GM12878 (cell line): Measurements from ENCODE around the gene PHACTR1. TPM values are rescaled to one million over a fixed set of nuclear protein-coding genes. Genes with fewer than 3 reads are reported as not detected.

ENCODE experiments used
- ATAC-seq: fragments of 200-7000 bp; cut with Tn5 transposase; 3 replicates; pipeline ENCODE4 v1.9.1; 2020; ENCODE audit warnings: mild to moderate bottlenecking, moderate library complexity
- BruUV-seq: library from RNA; stranded (reverse); fragments of 400-500 nt; replicated peaks from 2 replicates; lab custom pipeline; 2021; lab: Mats Ljungman, UMichigan
- CTCF ChIA-PET: fragments of 300-600 bp; sonication (Branson Sonifier 250); formaldehyde crosslinking; extraction: SDS; loops from one replicate; lab custom pipeline; 2021; ENCODE audit warnings: inconsistent platforms; lab: Yijun Ruan, JAX
- POLR2A ChIA-PET: fragments of 350-600 bp; formaldehyde crosslinking; extraction: SDS; loops from one replicate; lab custom pipeline; 2021; ENCODE audit warnings: inconsistent platforms; lab: Charles Lee
- RAD21 ChIA-PET: fragments of 300-600 bp; sonication (Branson Sonifier 250); formaldehyde crosslinking; loops from one replicate; lab custom pipeline; 2023; ENCODE audit warnings: antibody characterized with exemption; ENCODE audit not compliant: unreplicated experiment; lab: Charles Lee
- SMC1A ChIA-PET: fragments of 300-600 bp; sonication (Branson Sonifier 250); formaldehyde crosslinking; loops from one replicate; lab custom pipeline; 2023; ENCODE audit not compliant: unreplicated experiment, uncharacterized antibody; lab: Charles Lee
- DNase-seq: peaks from one replicate; pipeline ENCODE4 v3.0.0-alpha.2; 2011; ENCODE audit warnings: low read depth, low spot score
- FAIRE-seq: peaks from 3 replicates; lab custom pipeline; 2011; peaks lifted over from hg19 to GRCh38; lab: Jason Lieb, UNC
- H2AFZ ChIP-seq: 2 replicates; pipeline ENCODE4 v1.6.0; 2011; ENCODE audit warnings: low read depth, low read length, control low read depth; ENCODE audit not compliant: control insufficient read depth
- H3K27ac ChIP-seq: 2 replicates; pipeline ENCODE4 v1.5.1; 2011; ENCODE audit warnings: control low read depth; ENCODE audit not compliant: control insufficient read depth, insufficient read depth
- H3K27me3 ChIP-seq, 2 experiments: replicated peaks in 1 of 2; 2 replicates each; pipeline versions ENCODE4 v1.6.0 to v1.6.1; 2011; ENCODE audit warnings: low read length in 1 of 2; ENCODE audit not compliant: control insufficient read depth in 2 of 2, insufficient read depth in 2 of 2
- H3K36me3 ChIP-seq, 2 experiments: 2 replicates each; pipeline ENCODE4 v1.5.1; 2011; ENCODE audit warnings: low read length in 1 of 2; ENCODE audit not compliant: control insufficient read depth in 2 of 2, insufficient read depth in 2 of 2
- H3K4me1 ChIP-seq: 2 replicates; pipeline ENCODE4 v1.6.1; 2011; ENCODE audit warnings: mild to moderate bottlenecking, low read length, moderate library complexity, mixed read lengths; ENCODE audit not compliant: control insufficient read depth, insufficient read depth
- H3K4me2 ChIP-seq: 2 replicates; pipeline ENCODE4 v1.6.0; 2011; ENCODE audit warnings: control low read depth; ENCODE audit not compliant: control insufficient read depth, insufficient read depth
- H3K4me3 ChIP-seq: fragments of 200-600 bp; sonication (generic); 2 replicates; pipeline ENCODE4 v1.5.1; 2016
- H3K79me2 ChIP-seq: 2 replicates; pipeline ENCODE4 v1.6.0; 2011; ENCODE audit warnings: low read length; ENCODE audit not compliant: control insufficient read depth, insufficient read depth
- H3K9ac ChIP-seq: 2 replicates; pipeline ENCODE4 v1.8.0; 2011; ENCODE audit warnings: low read length, control low read depth, mixed read lengths; ENCODE audit not compliant: control insufficient read depth, insufficient read depth
- H3K9me3 ChIP-seq: replicated peaks from 3 replicates; pipeline ENCODE4 v1.5.1; 2011; ENCODE audit warnings: mild to moderate bottlenecking, low read length; ENCODE audit not compliant: control insufficient read depth, insufficient read depth
- H4K20me1 ChIP-seq: 2 replicates; pipeline ENCODE4 v1.6.0; 2011; ENCODE audit not compliant: control insufficient read depth, insufficient read depth
- ATF7 ChIP-seq: fragments of 450-650 bp; IDR thresholded peaks from 2 replicates; pipeline ENCODE4 v1.6.1; 2016; ENCODE audit warnings: low read depth, mild to moderate bottlenecking
- BACH1 ChIP-seq: fragments of 450-650 bp; IDR thresholded peaks from 2 replicates; pipeline ENCODE4 v1.6.1; 2017; ENCODE audit warnings: mild to moderate bottlenecking, borderline replicate concordance
- CHD2 ChIP-seq: IDR thresholded peaks from 2 replicates; pipeline ENCODE4 v1.6.1; 2011; ENCODE audit warnings: low read depth, low read length, improper control_type of control experiment, borderline replicate concordance
- CREB1 ChIP-seq: IDR thresholded peaks from 2 replicates; pipeline ENCODE4 v1.6.1; 2012; ENCODE audit warnings: low read depth, mild to moderate bottlenecking, inconsistent platforms
- CREM ChIP-seq: IDR thresholded peaks from 2 replicates; pipeline ENCODE4 v1.6.1; 2014; ENCODE audit warnings: antibody characterized with exemption, low read depth
- ETV6 ChIP-seq, 2 experiments: fragments of 450-650 bp in 1 of 2; IDR thresholded peaks in 1 of 2; conservative IDR thresholded peaks in 1 of 2; 2 replicates each; pipeline ENCODE4 v1.6.1; 2014; ENCODE audit warnings: antibody characterized with exemption in 1 of 2, borderline replicate concordance in 1 of 2, low read depth in 1 of 2, mild to moderate bottlenecking in 1 of 2, moderate library complexity in 1 of 2
- IKZF2 ChIP-seq, 2 experiments: fragments of 450-650 bp; IDR thresholded peaks; 2 replicates each; pipeline ENCODE4 v1.6.1; 2017; ENCODE audit warnings: mild to moderate bottlenecking in 2 of 2, moderate library complexity in 2 of 2
- IRF3 ChIP-seq: fragments of 450-650 bp; IDR thresholded peaks from 2 replicates; pipeline ENCODE4 v1.6.1; 2014; ENCODE audit warnings: mild to moderate bottlenecking
- JUND ChIP-seq: IDR thresholded peaks from 2 replicates; pipeline ENCODE4 v1.6.1; 2012; ENCODE audit warnings: low read depth, mild to moderate bottlenecking, low read length, improper control_type of control experiment, moderate library complexity
- MYB ChIP-seq: fragments of 150-350 bp; IDR thresholded peaks from 2 replicates; pipeline ENCODE4 v1.6.1; 2014; ENCODE audit warnings: mild to moderate bottlenecking, low read depth, low read length, borderline replicate concordance
- RFX5 ChIP-seq: IDR thresholded peaks from 2 replicates; pipeline ENCODE4 v1.6.1; 2011; ENCODE audit warnings: low read depth, low read length, improper control_type of control experiment
- SIN3A ChIP-seq: IDR thresholded peaks from 2 replicates; pipeline ENCODE4 v1.6.1; 2012; ENCODE audit warnings: low read depth, low read length, improper control_type of control experiment
- SREBF2 ChIP-seq: IDR thresholded peaks from 2 replicates; pipeline ENCODE4 v1.6.1; 2012; ENCODE audit warnings: mild to moderate bottlenecking, low read length
- STAT1 ChIP-seq: fragments of 450-650 bp; conservative IDR thresholded peaks from 2 replicates; pipeline ENCODE4 v1.6.1; 2014; ENCODE audit warnings: antibody characterized with exemption, mild to moderate bottlenecking
- ZNF207 ChIP-seq: fragments of 450-650 bp; IDR thresholded peaks from 2 replicates; pipeline ENCODE4 v1.6.1; 2014; ENCODE audit warnings: antibody characterized with exemption, mild to moderate bottlenecking, borderline replicate concordance
- WGBS: methylation state at CpG from one replicate; pipeline ENCODE4 v1.1.6; 2016; ENCODE audit warnings: low lambda C conversion rate; ENCODE audit not compliant: insufficient replicate concordance, insufficient coverage; ENCODE audit errors: missing lambda C conversion rate; 5-methylcytosine and 5-hydroxymethylcytosine counted together
- in situ Hi-C: fragments of 300-500 bp; cut with MboI; formaldehyde crosslinking; loops from 9 replicates; pipeline ENCODE4 v1.14.3; 2018; ENCODE audit warnings: mixed read lengths
- intact Hi-C: fragments of 100-400 bp; cut with micrococcal nuclease; formaldehyde crosslinking; loops from one replicate; pipeline ENCODE4 v1.14.2; 2022; ENCODE audit not compliant: unreplicated experiment
- polyA plus RNA-seq, 11 experiments: library from polyadenylated mRNA; depleted of rRNA in 4 of 11; unstranded in 6 of 11; stranded (reverse) in 5 of 11; fragments of >200 nt; fragmentation: Nextera tagmentation in 4 of 11; fragmentation: Illumina TruSeq in 1 of 11; extraction: Ambion mirVana in 4 of 11; extraction: Trizol in 1 of 11; gene quantifications; 1 replicate in 1 of 11; 2 replicates in 10 of 11; pipeline versions ENCODE4 v1.2.1 to v1.2.3, GENCODE V29; 2011 to 2016; ENCODE audit warnings: inconsistent platforms in 2 of 11, missing spikeins in 2 of 11, low read depth in 1 of 11
- total RNA-seq, 4 experiments: library from RNA; depleted of rRNA in 3 of 4; stranded (reverse); fragments of >200 nt in 3 of 4; fragmentation: Illumina TruSeq in 1 of 4; extraction: Trizol in 1 of 4; gene quantifications; 2 replicates each; pipeline versions ENCODE4 v1.2.1 to v1.2.3, GENCODE V29; 2013 to 2021
- TF ChIP-seq, protein P1 (sequence below): IDR thresholded peaks from 2 replicates; pipeline ENCODE4 v1.6.1; 2012; ENCODE audit warnings: low read depth, low read length, improper control_type of control experiment
- TF ChIP-seq, protein P2 (sequence below): fragments of 450-650 bp; formaldehyde crosslinking; IDR thresholded peaks from 2 replicates; pipeline ENCODE4 v1.5.0; 2022; ENCODE audit warnings: mild to moderate bottlenecking, missing genetic modification characterization

The PHACTR1 gene
- total and polyA plus RNA-seq, 10 of the 15 experiments (the other 5 are each of a cell fraction or from before 2014, with no cell fraction given): 34.2 to 94.6 (median 62.3) TPM

DNA sequence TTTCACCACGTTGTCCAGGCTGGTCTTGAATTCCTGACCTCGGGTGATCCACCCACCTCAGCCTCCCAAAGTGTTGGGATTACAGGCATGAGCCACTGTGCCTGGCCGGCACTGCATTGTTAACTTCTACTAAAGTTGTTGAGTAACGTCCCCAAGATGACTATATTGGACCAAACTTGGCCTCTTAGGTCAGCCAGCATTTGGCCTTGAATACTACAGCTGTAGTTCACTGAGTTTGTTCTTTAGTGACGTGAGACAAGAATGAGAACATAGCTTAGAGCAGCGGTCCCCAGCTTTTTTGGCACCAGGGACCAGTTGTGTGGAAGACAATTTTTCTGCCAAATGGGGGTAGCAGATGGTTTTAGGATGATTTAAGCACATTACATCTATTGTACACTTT is 374.6 kb downstream of the PHACTR1 start:
- intact Hi-C loops: no loop called here
- no peak for ATAC-seq
- no peak for TF ChIP-seq MYB
- no peak for TF ChIP-seq ETV6 (conservative IDR thresholded peaks at IDR 0.05 in 1 of 2, IDR thresholded peaks at IDR 0.05 in 1 of 2; ENCODE audit: borderline replicate concordance in 1 of 2, low read depth in 1 of 2)
- no peak for TF ChIP-seq BACH1
- no peak for TF ChIP-seq CREB1
- TF ChIP-seq, protein P1, sequence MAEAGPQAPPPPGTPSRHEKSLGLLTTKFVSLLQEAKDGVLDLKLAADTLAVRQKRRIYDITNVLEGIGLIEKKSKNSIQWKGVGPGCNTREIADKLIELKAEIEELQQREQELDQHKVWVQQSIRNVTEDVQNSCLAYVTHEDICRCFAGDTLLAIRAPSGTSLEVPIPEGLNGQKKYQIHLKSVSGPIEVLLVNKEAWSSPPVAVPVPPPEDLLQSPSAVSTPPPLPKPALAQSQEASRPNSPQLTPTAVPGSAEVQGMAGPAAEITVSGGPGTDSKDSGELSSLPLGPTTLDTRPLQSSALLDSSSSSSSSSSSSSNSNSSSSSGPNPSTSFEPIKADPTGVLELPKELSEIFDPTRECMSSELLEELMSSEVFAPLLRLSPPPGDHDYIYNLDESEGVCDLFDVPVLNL: no peak
- TF ChIP-seq STAT1: no peak
- TF ChIP-seq ZNF207: no peak
- TF ChIP-seq CREM: no peak
- TF ChIP-seq ATF7: no peak
- TF ChIP-seq, protein P2, sequence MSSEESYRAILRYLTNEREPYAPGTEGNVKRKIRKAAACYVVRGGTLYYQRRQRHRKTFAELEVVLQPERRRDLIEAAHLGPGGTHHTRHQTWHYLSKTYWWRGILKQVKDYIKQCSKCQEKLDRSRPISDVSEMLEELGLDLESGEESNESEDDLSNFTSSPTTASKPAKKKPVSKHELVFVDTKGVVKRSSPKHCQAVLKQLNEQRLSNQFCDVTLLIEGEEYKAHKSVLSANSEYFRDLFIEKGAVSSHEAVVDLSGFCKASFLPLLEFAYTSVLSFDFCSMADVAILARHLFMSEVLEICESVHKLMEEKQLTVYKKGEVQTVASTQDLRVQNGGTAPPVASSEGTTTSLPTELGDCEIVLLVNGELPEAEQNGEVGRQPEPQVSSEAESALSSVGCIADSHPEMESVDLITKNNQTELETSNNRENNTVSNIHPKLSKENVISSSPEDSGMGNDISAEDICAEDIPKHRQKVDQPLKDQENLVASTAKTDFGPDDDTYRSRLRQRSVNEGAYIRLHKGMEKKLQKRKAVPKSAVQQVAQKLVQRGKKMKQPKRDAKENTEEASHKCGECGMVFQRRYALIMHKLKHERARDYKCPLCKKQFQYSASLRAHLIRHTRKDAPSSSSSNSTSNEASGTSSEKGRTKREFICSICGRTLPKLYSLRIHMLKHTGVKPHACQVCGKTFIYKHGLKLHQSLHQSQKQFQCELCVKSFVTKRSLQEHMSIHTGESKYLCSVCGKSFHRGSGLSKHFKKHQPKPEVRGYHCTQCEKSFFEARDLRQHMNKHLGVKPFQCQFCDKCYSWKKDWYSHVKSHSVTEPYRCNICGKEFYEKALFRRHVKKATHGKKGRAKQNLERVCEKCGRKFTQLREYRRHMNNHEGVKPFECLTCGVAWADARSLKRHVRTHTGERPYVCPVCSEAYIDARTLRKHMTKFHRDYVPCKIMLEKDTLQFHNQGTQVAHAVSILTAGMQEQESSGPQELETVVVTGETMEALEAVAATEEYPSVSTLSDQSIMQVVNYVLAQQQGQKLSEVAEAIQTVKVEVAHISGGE: no peak
- no peak for TF ChIP-seq SREBF2
- no peak for TF ChIP-seq CHD2
- no peak for TF ChIP-seq JUND
- TF ChIP-seq IKZF2 (IDR thresholded peaks at IDR 0.05): no peak
- TF ChIP-seq SIN3A: no peak
- TF ChIP-seq RFX5: no peak
- TF ChIP-seq IRF3: no peak

More for the DNA sequence above, 374.6 kb downstream of the PHACTR1 start:
- DNase-seq (no peak), FAIRE-seq (no peak)
- H4K20me1 ChIP-seq: no peaks in the 10 kb centered on the region
- H3K4me2 ChIP-seq: no peak overlapping the region
- POLR2A ChIA-PET: no interaction called here
- BruUV-seq: no TSS peak
- no peaks in the 10 kb centered on the region for H3K27me3 ChIP-seq
- H3K36me3 ChIP-seq: no peaks in the 10 kb centered on the region
- SMC1A ChIA-PET: interaction anchor here (1.3 kb wide), 1 partner anchor 32 kb away, joined by 3 read pairs; no protein-coding TSS in a partner anchor
- in situ Hi-C loops: no loop called here
- CTCF ChIA-PET: no interaction called here
- 11% methylated on average over 6 of the region's 6 CpGs for WGBS
- no peaks in the 10 kb centered on the region for H3K9me3 ChIP-seq
- H2AFZ ChIP-seq: no peak overlapping the region
- no peaks in the 10 kb centered on the region for H3K79me2 ChIP-seq
- no peaks in the 10 kb centered on the region for H3K4me1 ChIP-seq
- H3K9ac ChIP-seq: no peak overlapping the region
- RAD21 ChIA-PET: no interaction called here
- H3K4me3 ChIP-seq: no peak overlapping the region
- H3K27ac ChIP-seq: no peak overlapping the region
